Measurements from ENCODE around the gene ELF3. TPM values are rescaled to one million over a fixed set of nuclear protein-coding genes. Genes with fewer than 3 reads are reported as not detected.

Gene ELF3
- total and polyA plus RNA-seq, 2 of the 13 experiments (the other 11 are each of a cell fraction or from before 2014, with no cell fraction given), result 11.5 to 55.1 TPM

- TF ChIP-seq ARHGAP35 (CRISPR knock-in tag; IDR thresholded peaks at IDR 0.05; ENCODE audit: borderline replicate concordance), result 0 out of 2 replicates have a peak, but pooled peaks have one; percentile 23
- no peak for TF ChIP-seq YY1 (IDR thresholded peaks at IDR 0.05; ENCODE audit: insufficient read depth, insufficient replicate concordance, low read depth, low read length)
- peak; percentile 85 for TF ChIP-seq ATF7-NPFF (CRISPR knock-in tag; IDR thresholded peaks at IDR 0.05; ENCODE audit: low read depth)
- peak; percentile 85 for TF ChIP-seq GFI1 (CRISPR knock-in tag; IDR thresholded peaks at IDR 0.05; ENCODE audit: borderline replicate concordance)
- TF ChIP-seq HMG20B (CRISPR knock-in tag; conservative IDR thresholded peaks at IDR 0.05), result no peak
- no peak; the same call in 1 of the 2 replicates for TF ChIP-seq BCL3 (CRISPR knock-in tag; IDR thresholded peaks at IDR 0.05)
- peak; percentile 13 for TF ChIP-seq FOXO1 (CRISPR knock-in tag; IDR thresholded peaks at IDR 0.05)
- TF ChIP-seq ATF4 (CRISPR knock-in tag; IDR thresholded peaks at IDR 0.05), result no peak
- peak; percentile 51 for TF ChIP-seq FOXP4 (CRISPR knock-in tag; IDR thresholded peaks at IDR 0.05)
- no peak for TF ChIP-seq NR2F6 (IDR thresholded peaks at IDR 0.05)
- TF ChIP-seq NR2F6 (CRISPR knock-in tag; IDR thresholded peaks at IDR 0.05), result no peak; the same call in 1 of the 2 replicates
- TF ChIP-seq ZNF510 (CRISPR knock-in tag; IDR thresholded peaks at IDR 0.05; ENCODE audit: low read depth), result 0 out of 2 replicates have a peak, but pooled peaks have one; percentile 42
- TF ChIP-seq ZNF431 (CRISPR knock-in tag; IDR thresholded peaks at IDR 0.05; ENCODE audit: borderline replicate concordance, low read depth), result peak; percentile 69; the same call in 1 of the 2 replicates
- TF ChIP-seq ZNF670 (CRISPR knock-in tag; IDR thresholded peaks at IDR 0.05; ENCODE audit: borderline replicate concordance), result 0 out of 2 replicates have a peak, but pooled peaks have one; percentile 26
- peak; percentile 99 for TF ChIP-seq TAF1 (CRISPR knock-in tag; IDR thresholded peaks at IDR 0.05)
- no peak for TF ChIP-seq EP300 (IDR thresholded peaks at IDR 0.05; ENCODE audit: low read depth in 2 of 2, low read length in 2 of 2)
- TF ChIP-seq EP300 (CRISPR knock-in tag; IDR thresholded peaks at IDR 0.05; ENCODE audit: borderline replicate concordance), result peak; percentile 39; the same call in 1 of the 2 replicates
- TF ChIP-seq ZNF3 (CRISPR knock-in tag; IDR thresholded peaks at IDR 0.05), result no peak
- TF ChIP-seq ZNF710 (CRISPR knock-in tag; IDR thresholded peaks at IDR 0.05; ENCODE audit: borderline replicate concordance), result peak; percentile 44; the same call in 1 of the 2 replicates
- no peak for TF ChIP-seq ZBTB43 (CRISPR knock-in tag; conservative IDR thresholded peaks at IDR 0.05)
- peak; percentile 89 for TF ChIP-seq ZEB1 (IDR thresholded peaks at IDR 0.05; ENCODE audit: insufficient replicate concordance, low read depth)
These were observed at the start of gene ELF3 (continued) for GRCh38 chr1:202010180-202011015.
